Lower leg skin (tissue), 4 donors: ENCODE data around the gene ATP2B2. TPM values are rescaled to one million over a fixed set of nuclear protein-coding genes. Genes with fewer than 3 reads are reported as not detected.
"Not testable (repeated sequence)": the region's sequence is repeated elsewhere in the genome, so short reads cannot be mapped to it uniquely, and the experiment has no call there.

Experiments
- DNase-seq, 2 donors: peaks; one replicate each; pipeline ENCODE4 v3.0.0-alpha.2; 2019; ENCODE audit warnings: low spot score in 2 of 2
- H3K4me3 ChIP-seq: fragments of 200-600 bp; sonication (generic); 2 replicates; pipeline ENCODE4 v1.5.1; 2017; ENCODE audit warnings: mild to moderate bottlenecking, low read depth; ENCODE audit not compliant: poor library complexity, severe bottlenecking
- POLR2A ChIP-seq, 2 donors: fragments of 450-650 bp; IDR thresholded peaks; one replicate each; pipeline ENCODE4 v1.6.1; 2016 to 2017; ENCODE audit warnings: antibody characterized with exemption in 2 of 2, mild to moderate bottlenecking in 1 of 2, moderate library complexity in 1 of 2
- WGBS, 2 donors: methylation state at CpG; one replicate each; pipeline ENCODE4 v1.1.5; 2018; 5-methylcytosine and 5-hydroxymethylcytosine counted together
- intact Hi-C: fragments of 100-400 bp; cut with DNase I; formaldehyde crosslinking; loops from one replicate; pipeline ENCODE4 v1.15.0; 2023; ENCODE audit warnings: low total_unique reads
- total RNA-seq, 4 donors: library from RNA; depleted of rRNA; stranded (reverse); fragments of >200 nt; gene quantifications; one replicate each; pipeline ENCODE4 v1.1.0, GENCODE V29; 2016
- TF ChIP-seq, protein P1 (sequence below), 3 donors: fragments of 450-650 bp; IDR thresholded peaks; one replicate each; pipeline ENCODE4 v1.5.1; 2016; ENCODE audit warnings: antibody characterized with exemption in 3 of 3, mild to moderate bottlenecking in 3 of 3, moderate library complexity in 2 of 3

ATP2B2 gene
- total RNA-seq, 4 donors from 2014 or later, result 0.12 to 0.45 (median 0.19) TPM; not detected in 1

DNA sequence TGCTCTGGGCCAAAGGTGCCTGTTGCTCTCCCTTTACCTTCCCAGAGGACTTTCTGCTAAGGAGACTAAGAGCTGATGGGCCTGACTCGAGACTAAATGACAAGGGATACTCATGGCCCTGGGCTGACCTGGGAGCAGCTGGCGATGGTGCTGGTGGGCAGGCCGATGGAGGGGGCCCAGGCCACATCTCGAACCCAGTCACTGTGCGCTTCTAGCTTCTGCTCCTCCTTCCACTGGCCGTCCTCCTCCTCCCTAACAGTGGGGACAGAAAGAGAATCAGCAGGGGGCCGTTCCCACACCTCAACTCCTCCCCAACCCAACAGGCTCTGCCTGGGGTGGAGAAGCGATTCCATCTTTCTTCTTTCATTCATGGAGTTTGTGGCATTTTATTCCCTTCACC lies 200.5 kb downstream of the ATP2B2 start:
- no peak for DNase-seq
- 86 to 88% methylated on average over 8 of the region's 8 CpGs for WGBS, 2 donors
- TF ChIP-seq POLR2A (IDR thresholded peaks at IDR 0.05), result no peak
- TF ChIP-seq, protein P1, sequence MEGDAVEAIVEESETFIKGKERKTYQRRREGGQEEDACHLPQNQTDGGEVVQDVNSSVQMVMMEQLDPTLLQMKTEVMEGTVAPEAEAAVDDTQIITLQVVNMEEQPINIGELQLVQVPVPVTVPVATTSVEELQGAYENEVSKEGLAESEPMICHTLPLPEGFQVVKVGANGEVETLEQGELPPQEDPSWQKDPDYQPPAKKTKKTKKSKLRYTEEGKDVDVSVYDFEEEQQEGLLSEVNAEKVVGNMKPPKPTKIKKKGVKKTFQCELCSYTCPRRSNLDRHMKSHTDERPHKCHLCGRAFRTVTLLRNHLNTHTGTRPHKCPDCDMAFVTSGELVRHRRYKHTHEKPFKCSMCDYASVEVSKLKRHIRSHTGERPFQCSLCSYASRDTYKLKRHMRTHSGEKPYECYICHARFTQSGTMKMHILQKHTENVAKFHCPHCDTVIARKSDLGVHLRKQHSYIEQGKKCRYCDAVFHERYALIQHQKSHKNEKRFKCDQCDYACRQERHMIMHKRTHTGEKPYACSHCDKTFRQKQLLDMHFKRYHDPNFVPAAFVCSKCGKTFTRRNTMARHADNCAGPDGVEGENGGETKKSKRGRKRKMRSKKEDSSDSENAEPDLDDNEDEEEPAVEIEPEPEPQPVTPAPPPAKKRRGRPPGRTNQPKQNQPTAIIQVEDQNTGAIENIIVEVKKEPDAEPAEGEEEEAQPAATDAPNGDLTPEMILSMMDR (IDR thresholded peaks at IDR 0.05), result no peak
- H3K4me3 ChIP-seq, result no peak overlapping the region
- intact Hi-C loops, result no loop called here

DNA sequence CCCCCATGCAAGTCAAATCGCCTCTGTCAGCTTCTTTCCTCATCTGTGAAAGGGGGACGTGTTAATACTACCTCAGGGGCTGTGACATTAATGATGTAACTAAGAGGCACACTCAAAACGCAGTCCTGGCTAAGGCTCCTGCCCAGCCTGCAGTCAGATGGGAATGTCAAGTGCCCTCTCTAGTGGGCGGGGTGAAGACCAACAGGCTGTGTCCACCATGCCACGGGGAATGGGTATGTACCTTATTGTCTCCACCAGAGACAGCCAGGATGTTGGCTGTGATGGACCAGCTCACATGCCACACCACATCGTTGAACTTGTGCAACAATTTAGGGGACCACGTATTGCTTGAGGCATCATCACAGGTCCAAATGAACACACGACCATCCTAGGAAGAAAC lies 201.6 kb downstream of the ATP2B2 start:
- no peak overlapping the region for H3K4me3 ChIP-seq
- no peak for DNase-seq
- TF ChIP-seq, protein P1 (IDR thresholded peaks at IDR 0.05), result no peak
- TF ChIP-seq POLR2A (IDR thresholded peaks at IDR 0.05), result no peak
- intact Hi-C loops, result no loop called here
- WGBS, 2 donors, result 75 to 77% methylated on average over 8 of the region's 8 CpGs

DNA sequence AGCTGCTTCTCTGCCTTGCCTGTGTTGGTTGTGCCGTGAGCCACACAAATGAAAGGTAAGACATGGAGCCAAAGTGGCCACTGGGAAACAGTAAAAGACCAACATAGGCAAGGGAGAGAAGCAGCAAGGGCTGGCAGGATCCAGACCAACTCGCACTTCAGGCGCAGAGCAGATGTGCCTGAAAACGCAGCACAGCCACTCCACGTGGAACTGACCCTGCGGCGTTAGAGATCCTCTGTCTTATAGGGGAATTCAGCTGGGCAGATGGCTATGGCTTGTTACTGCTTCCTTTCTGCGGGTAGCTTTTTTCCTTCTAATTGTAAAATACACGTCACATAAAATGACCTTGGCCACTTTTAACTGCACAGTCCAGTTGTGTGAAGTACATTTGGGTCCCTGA lies 202.3 kb downstream of the ATP2B2 start:
- no peak for DNase-seq
- WGBS, 2 donors, result 87 to 95% methylated on average over 9 of the region's 9 CpGs
- no peak overlapping the region for H3K4me3 ChIP-seq
- intact Hi-C loops, result no loop called here
- no peak for TF ChIP-seq POLR2A (IDR thresholded peaks at IDR 0.05)
- TF ChIP-seq, protein P1 (IDR thresholded peaks at IDR 0.05), result no peak

DNA sequence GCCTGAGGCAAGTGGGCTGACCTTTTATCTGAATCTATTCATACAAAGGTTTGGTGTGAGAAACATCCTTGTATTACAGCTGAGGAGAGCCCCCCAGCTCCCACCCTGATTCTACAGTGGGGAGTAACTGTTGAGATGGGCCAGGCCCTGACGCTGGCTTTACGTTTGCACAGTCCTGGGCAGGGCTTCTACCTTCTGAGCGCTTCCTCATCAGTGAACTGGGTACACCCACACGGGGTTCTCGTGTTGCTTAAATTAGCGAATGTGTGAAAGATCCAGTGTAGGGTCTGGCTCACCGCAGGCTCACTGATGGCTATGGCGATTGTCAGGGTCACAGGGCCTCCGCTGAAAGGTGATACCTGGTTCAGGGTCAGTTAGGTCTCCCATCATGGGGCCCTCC lies 205.3 kb downstream of the ATP2B2 start:
- intact Hi-C loops, result no loop called here
- DNase-seq, result no peak
- TF ChIP-seq, protein P1 (IDR thresholded peaks at IDR 0.05), result no peak
- no peak overlapping the region for H3K4me3 ChIP-seq
- WGBS, 2 donors, result 87 to 91% methylated on average over 9 of the region's 9 CpGs

DNA sequence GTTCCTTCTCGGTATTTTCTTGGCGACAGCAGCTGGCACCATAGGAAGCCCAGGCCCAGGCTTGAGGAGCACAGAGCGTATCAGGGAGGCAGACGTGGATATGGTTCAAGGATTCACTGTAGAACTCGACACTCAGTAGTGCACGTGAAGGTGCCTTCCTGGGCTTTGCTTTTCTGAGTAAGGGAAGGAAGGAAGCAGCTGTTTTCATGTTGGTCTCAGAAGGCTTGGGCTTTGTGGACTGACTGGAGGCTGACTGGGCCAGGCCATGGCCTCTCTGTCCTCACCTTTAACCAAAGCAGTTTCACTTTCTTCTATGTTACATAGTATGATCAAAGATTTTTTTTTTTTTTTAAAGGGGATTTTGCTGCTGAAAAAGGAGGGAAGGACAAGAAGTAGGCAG lies 205.7 kb downstream of the ATP2B2 start:
- no peak for TF ChIP-seq POLR2A (IDR thresholded peaks at IDR 0.05)
- TF ChIP-seq, protein P1 (IDR thresholded peaks at IDR 0.05), result no peak
- WGBS, 2 donors, result 57 to 64% methylated on average over 6 of the region's 6 CpGs
- DNase-seq, result no peak
- H3K4me3 ChIP-seq, result no peak overlapping the region
- intact Hi-C loops, result no loop called here

DNA sequence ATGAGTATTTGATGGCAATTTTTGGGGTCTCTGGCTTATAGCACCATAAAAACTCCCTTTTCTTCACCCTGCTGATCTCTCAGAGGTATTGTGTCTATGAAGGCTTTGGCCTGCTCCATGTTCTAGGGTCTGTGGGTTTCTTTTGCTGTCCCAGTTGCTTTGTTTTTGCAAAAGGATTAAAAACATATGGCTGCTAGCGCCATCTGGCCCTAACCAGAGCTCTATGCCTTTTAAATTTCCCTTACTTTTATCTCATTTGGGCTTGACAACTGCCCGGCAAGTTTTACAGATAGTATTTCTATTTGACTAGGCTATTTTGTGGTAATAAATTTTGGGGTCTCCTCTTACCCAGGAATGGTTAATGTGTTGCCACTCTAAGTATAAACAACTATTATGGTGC lies 206.2 kb downstream of the ATP2B2 start:
- 88% methylated on average over 2 of the region's 2 CpGs for WGBS, 2 donors
- intact Hi-C loops, result no loop called here
- DNase-seq, result no peak
- no peak for TF ChIP-seq POLR2A (IDR thresholded peaks at IDR 0.05)
- TF ChIP-seq, protein P1 (IDR thresholded peaks at IDR 0.05), result no peak
- no peak overlapping the region for H3K4me3 ChIP-seq

DNA sequence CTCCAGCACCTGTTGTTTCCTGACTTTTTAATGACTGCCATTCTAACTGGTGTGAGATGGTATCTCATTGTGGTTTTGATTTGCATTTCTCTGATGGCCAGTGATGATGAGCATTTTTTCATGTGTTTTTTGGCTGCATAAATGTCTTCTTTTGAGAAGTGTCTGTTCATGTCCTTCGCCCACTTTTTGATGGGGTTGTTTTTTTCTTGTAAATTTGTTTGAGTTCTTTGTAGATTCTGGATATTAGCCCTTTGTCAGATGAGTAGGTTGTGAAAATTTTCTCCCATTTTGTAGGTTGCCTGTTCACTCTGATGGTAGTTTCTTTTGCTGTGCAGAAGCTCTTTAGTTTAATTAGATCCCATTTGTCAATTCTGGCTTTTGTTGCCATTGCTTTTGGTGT lies 207.3 kb downstream of the ATP2B2 start:
- 100% methylated on average over 1 of the region's 1 CpG; no CpG with 5 or more reads in 1 of the 2 donors for WGBS, 2 donors
- H3K4me3 ChIP-seq, intact Hi-C loops, DNase-seq: not testable (repeated sequence)
